Measurements from ENCODE around the gene SAMM50. TPM values are rescaled to one million over a fixed set of nuclear protein-coding genes. Genes with fewer than 3 reads are reported as not detected.
"Not testable (repeated sequence)": the region's sequence is repeated elsewhere in the genome, so short reads cannot be mapped to it uniquely, and the experiment has no call there.

SAMM50 gene
- total and polyA plus RNA-seq, 5 experiments from 2014 or later = 37.7 to 71.6 (median 70.2) TPM

GRCh38 chr22:43998679-43999264 is 43.5 kb downstream of the SAMM50 start:
- DNase-seq (no peak), ATAC-seq (no peak)
- H3K4me1 Mint-ChIP-seq = peaks cover 12 to 34% (median 30%) of the 10 kb centered on the region in 4 donors
- H3K36me3 Mint-ChIP-seq = peaks cover 0 to 37% (median 14%) of the 10 kb centered on the region in 3 donors
- peak overlapping the region in 3 of 10 donors; percentile 22 to 56 (median 23) for H3K4me3 Mint-ChIP-seq
- no peaks in the 10 kb centered on the region for H3K9me3 Mint-ChIP-seq
- H3K27me3 Mint-ChIP-seq = no peaks in the 10 kb centered on the region
- POLR2A ChIA-PET = interaction anchor here (0.6 kb wide), 1 partner anchor 48 kb away, joined by 3 read pairs; no protein-coding TSS in a partner anchor
- peak overlapping the region in 2 of 10 donors; percentile 64 to 76 for H3K27ac Mint-ChIP-seq

GRCh38 chr22:43999378-43999777 is 44.1 kb downstream of the SAMM50 start:
- POLR2A ChIA-PET = no interaction called here
- ATAC-seq (no peak), DNase-seq (no peak)
- H3K27me3 Mint-ChIP-seq = no peaks in the 10 kb centered on the region
- H3K4me1 Mint-ChIP-seq = peaks cover 11 to 31% (median 28%) of the 10 kb centered on the region in 4 donors
- H3K36me3 Mint-ChIP-seq = peaks cover 0 to 34% (median 14%) of the 10 kb centered on the region in 3 donors
- no peak overlapping the region for H3K4me3 Mint-ChIP-seq
- H3K27ac Mint-ChIP-seq = no peak overlapping the region
- H3K9me3 Mint-ChIP-seq = no peaks in the 10 kb centered on the region

GRCh38 chr22:44000123-44000522 is 44.9 kb downstream of the SAMM50 start:
- no peak overlapping the region for H3K4me3 Mint-ChIP-seq
- H3K9me3 Mint-ChIP-seq = no peaks in the 10 kb centered on the region
- H3K27ac Mint-ChIP-seq = no peak overlapping the region
- H3K36me3 Mint-ChIP-seq = peaks cover 0 to 33% (median 14%) of the 10 kb centered on the region in 3 donors
- no peak for ATAC-seq
- POLR2A ChIA-PET = no interaction called here
- no peak for DNase-seq
- H3K27me3 Mint-ChIP-seq = no peaks in the 10 kb centered on the region
- H3K4me1 Mint-ChIP-seq = peaks cover 7 to 24% (median 21%) of the 10 kb centered on the region in 4 donors

GRCh38 chr22:44001521-44001920 is 46.3 kb downstream of the SAMM50 start:
- Mint-ChIP-seq H3K4me1 (peaks cover 2 to 16% (median 7%) of the 10 kb centered on the region in 4 donors), H3K27ac (no peak overlapping the region), H3K9me3 (no peaks in the 10 kb centered on the region), H3K4me3 (no peak overlapping the region), H3K27me3 (no peaks in the 10 kb centered on the region), H3K36me3 (peaks cover 0 to 27% (median 19%) of the 10 kb centered on the region in 3 donors)
- DNase-seq = no peak
- POLR2A ChIA-PET = no interaction called here
- ATAC-seq = no peak

- Mint-ChIP-seq H3K9me3 (no peaks in the 10 kb centered on the region), H3K36me3 (peaks cover 0 to 22% (median 16%) of the 10 kb centered on the region in 3 donors), H3K4me1 (peaks cover 0 to 8% (median under 1%) of the 10 kb centered on the region in 4 donors), H3K27ac (peak overlapping the region in 1 of 10 donors; percentile 61), H3K27me3 (no peaks in the 10 kb centered on the region), H3K4me3 (no peak overlapping the region)
- DNase-seq = no peak
- ATAC-seq = no peak
- POLR2A ChIA-PET = no interaction called here
Observed at GRCh38 chr22:44002324-44002723, 47.1 kb downstream of the SAMM50 start.

- POLR2A ChIA-PET = no interaction called here
- peaks cover 0 to 22% (median 16%) of the 10 kb centered on the region in 3 donors for H3K36me3 Mint-ChIP-seq
- no peaks in the 10 kb centered on the region for H3K9me3 Mint-ChIP-seq
- peaks cover 0 to 5% (median 0%) of the 10 kb centered on the region in 4 donors for H3K4me1 Mint-ChIP-seq
- H3K27me3 Mint-ChIP-seq = no peaks in the 10 kb centered on the region
- no peak overlapping the region for H3K27ac Mint-ChIP-seq
- ATAC-seq (no peak), DNase-seq (no peak)
- H3K4me3 Mint-ChIP-seq = no peak overlapping the region
Observed at GRCh38 chr22:44002997-44003396, 47.8 kb downstream of the SAMM50 start.

GRCh38 chr22:44003405-44004103 is 48.3 kb downstream of the SAMM50 start:
- H3K4me1 Mint-ChIP-seq = peaks cover 0 to 5% (median 0%) of the 10 kb centered on the region in 4 donors
- no peak for DNase-seq
- H3K4me3 Mint-ChIP-seq = no peak overlapping the region
- H3K36me3 Mint-ChIP-seq = peaks cover 0 to 16% (median 16%) of the 10 kb centered on the region in 3 donors
- no peak overlapping the region for H3K27ac Mint-ChIP-seq
- no peak for ATAC-seq
- no peaks in the 10 kb centered on the region for H3K9me3 Mint-ChIP-seq
- H3K27me3 Mint-ChIP-seq = no peaks in the 10 kb centered on the region
- POLR2A ChIA-PET = no interaction called here

- ATAC-seq (no peak), DNase-seq (no peak)
- Mint-ChIP-seq H3K36me3 (peaks cover 0 to 11% (median 10%) of the 10 kb centered on the region in 3 donors), H3K27ac (peak overlapping the region in 1 of 10 donors; percentile 40), H3K9me3 (no peaks in the 10 kb centered on the region), H3K27me3 (no peaks in the 10 kb centered on the region), H3K4me1 (peaks cover 0 to 5% (median 0%) of the 10 kb centered on the region in 4 donors), H3K4me3 (no peak overlapping the region)
- POLR2A ChIA-PET = no interaction called here
Observed at GRCh38 chr22:44004104-44004460, 48.8 kb downstream of the SAMM50 start.

- Mint-ChIP-seq H3K36me3 (peaks cover 0 to 5% (median 4%) of the 10 kb centered on the region in 3 donors), H3K27ac (no peak overlapping the region), H3K4me3 (no peak overlapping the region), H3K27me3 (no peaks in the 10 kb centered on the region), H3K4me1 (peaks cover 0 to 5% (median 0%) of the 10 kb centered on the region in 4 donors), H3K9me3 (no peaks in the 10 kb centered on the region)
- ATAC-seq (no peak), DNase-seq (no peak)
- POLR2A ChIA-PET = no interaction called here
Observed at GRCh38 chr22:44005524-44005923, 50.3 kb downstream of the SAMM50 start.

GRCh38 chr22:44012162-44012561 is 56.9 kb downstream of the SAMM50 start:
- no peak overlapping the region for H3K4me3 Mint-ChIP-seq
- no peaks in the 10 kb centered on the region for H3K4me1 Mint-ChIP-seq
- H3K27ac Mint-ChIP-seq = peak overlapping the region in 1 of 10 donors; percentile 26
- H3K9me3 Mint-ChIP-seq = no peaks in the 10 kb centered on the region
- H3K27me3 Mint-ChIP-seq = no peaks in the 10 kb centered on the region
- DNase-seq = no peak
- ATAC-seq = no peak
- peaks cover 0 to 7% (median 0%) of the 10 kb centered on the region in 3 donors for H3K36me3 Mint-ChIP-seq
- POLR2A ChIA-PET = no interaction called here

GRCh38 chr22:44012591-44012990 is 57.3 kb downstream of the SAMM50 start:
- Mint-ChIP-seq H3K27ac (no peak overlapping the region), H3K27me3 (no peaks in the 10 kb centered on the region), H3K9me3 (no peaks in the 10 kb centered on the region), H3K4me3 (no peak overlapping the region), H3K4me1 (no peaks in the 10 kb centered on the region), H3K36me3 (peaks cover 0 to 5% (median 0%) of the 10 kb centered on the region in 3 donors)
- DNase-seq = no peak
- POLR2A ChIA-PET = no interaction called here
- ATAC-seq = no peak

- H3K27ac Mint-ChIP-seq = no peak overlapping the region
- ATAC-seq (no peak), DNase-seq (no peak)
- no peak overlapping the region for H3K4me3 Mint-ChIP-seq
- POLR2A ChIA-PET = no interaction called here
- no peaks in the 10 kb centered on the region for H3K9me3 Mint-ChIP-seq
- H3K4me1 Mint-ChIP-seq = no peaks in the 10 kb centered on the region
- H3K27me3 Mint-ChIP-seq = no peaks in the 10 kb centered on the region
- H3K36me3 Mint-ChIP-seq = peaks cover 0 to 4% (median 0%) of the 10 kb centered on the region in 3 donors
Observed at GRCh38 chr22:44014241-44014640, 59.0 kb downstream of the SAMM50 start.

GRCh38 chr22:44016586-44016985 is 61.3 kb downstream of the SAMM50 start:
- H3K27ac Mint-ChIP-seq, H3K4me3 Mint-ChIP-seq, H3K36me3 Mint-ChIP-seq, POLR2A ChIA-PET, ATAC-seq, H3K4me1 Mint-ChIP-seq, DNase-seq, H3K9me3 Mint-ChIP-seq, H3K27me3 Mint-ChIP-seq: not testable (repeated sequence)

All from naive thymus-derived CD8-positive, alpha-beta T cell (primary cell).